Sigmoid colon (tissue), 4 donors: ENCODE measurements around the gene FNIP2.
"Not testable (repeated sequence)": the region's sequence is repeated elsewhere in the genome, so short reads cannot be mapped to it uniquely, and the experiment has no call there.

Experiments
- POLR2A ChIP-seq, 2 donors: fragments of 450-650 bp; IDR thresholded peaks; one replicate each; pipeline ENCODE4 v1.6.1; 2016; ENCODE audit warnings: antibody characterized with exemption in 2 of 2, mild to moderate bottlenecking in 2 of 2, moderate library complexity in 2 of 2
- POLR2AphosphoS5 ChIP-seq, 4 donors: sonication (generic); formaldehyde crosslinking; IDR thresholded peaks; one replicate each; pipeline ENCODE4 v1.6.1; 2017; ENCODE audit warnings: antibody characterized with exemption in 4 of 4
- TF ChIP-seq, protein P1 (sequence below), 4 experiments: fragments of 450-650 bp in 3 of 4; fragments of 200-600 bp in 1 of 4; IDR thresholded peaks; one replicate each; pipeline ENCODE4 v1.5.1; 2016 to 2019; ENCODE audit warnings: antibody characterized with exemption in 4 of 4, mild to moderate bottlenecking in 3 of 4, moderate library complexity in 2 of 4

DNA sequence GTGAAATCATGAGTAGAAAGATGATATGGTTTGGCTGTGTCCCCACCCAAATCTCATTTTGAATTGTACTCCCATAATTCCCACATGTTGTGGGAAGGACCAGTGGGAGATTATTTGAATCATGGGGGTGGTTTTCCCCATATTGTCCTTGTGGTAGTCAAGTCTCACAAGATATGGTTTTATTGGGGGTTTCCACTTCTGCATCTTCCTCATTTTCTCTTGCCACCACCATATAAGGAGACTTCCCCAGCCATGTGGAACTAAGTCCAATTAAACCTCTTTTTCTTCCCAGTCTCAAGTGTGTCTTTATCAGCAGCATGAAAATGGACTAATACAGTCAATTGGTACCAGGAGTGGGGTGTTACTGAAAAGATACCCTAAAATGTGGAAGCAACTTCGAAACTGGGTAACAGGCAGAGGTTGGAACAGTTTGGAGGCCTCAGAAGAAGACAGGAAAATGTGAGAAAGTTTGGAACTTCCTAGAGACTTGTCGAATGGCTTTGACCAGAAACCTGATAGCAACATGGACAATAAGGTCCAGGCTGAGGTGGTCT is 183.5 kb downstream of the FNIP2 start:
- not testable (repeated sequence) for TF ChIP-seq POLR2AphosphoS5, POLR2A (IDR thresholded peaks at IDR 0.05)
- TF ChIP-seq, protein P1, sequence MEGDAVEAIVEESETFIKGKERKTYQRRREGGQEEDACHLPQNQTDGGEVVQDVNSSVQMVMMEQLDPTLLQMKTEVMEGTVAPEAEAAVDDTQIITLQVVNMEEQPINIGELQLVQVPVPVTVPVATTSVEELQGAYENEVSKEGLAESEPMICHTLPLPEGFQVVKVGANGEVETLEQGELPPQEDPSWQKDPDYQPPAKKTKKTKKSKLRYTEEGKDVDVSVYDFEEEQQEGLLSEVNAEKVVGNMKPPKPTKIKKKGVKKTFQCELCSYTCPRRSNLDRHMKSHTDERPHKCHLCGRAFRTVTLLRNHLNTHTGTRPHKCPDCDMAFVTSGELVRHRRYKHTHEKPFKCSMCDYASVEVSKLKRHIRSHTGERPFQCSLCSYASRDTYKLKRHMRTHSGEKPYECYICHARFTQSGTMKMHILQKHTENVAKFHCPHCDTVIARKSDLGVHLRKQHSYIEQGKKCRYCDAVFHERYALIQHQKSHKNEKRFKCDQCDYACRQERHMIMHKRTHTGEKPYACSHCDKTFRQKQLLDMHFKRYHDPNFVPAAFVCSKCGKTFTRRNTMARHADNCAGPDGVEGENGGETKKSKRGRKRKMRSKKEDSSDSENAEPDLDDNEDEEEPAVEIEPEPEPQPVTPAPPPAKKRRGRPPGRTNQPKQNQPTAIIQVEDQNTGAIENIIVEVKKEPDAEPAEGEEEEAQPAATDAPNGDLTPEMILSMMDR (IDR thresholded peaks at IDR 0.05): not testable (repeated sequence)
